A549 (cell line): ENCODE data around the gene MAGT1. TPM values are rescaled to one million over a fixed set of nuclear protein-coding genes. Genes with fewer than 3 reads are reported as not detected.
A peak's percentile ranks its signal among the peaks of the same experiment; 100 is the strongest.

Source experiments
- ATAC-seq, 2 experiments: fragments of 200-7000 bp in 1 of 2; fragments of >200 bp in 1 of 2; cut with Nextera tagmentation in 1 of 2; cut with Tn5 transposase in 1 of 2; 3 replicates each; pipeline versions ENCODE4 v1.8.0 to v1.9.1; 2018 to 2020; ENCODE audit warnings: mild to moderate bottlenecking in 1 of 2, moderate library complexity in 1 of 2
- CTCF ChIA-PET: fragments of 300-600 bp; sonication (Branson Sonifier 250); formaldehyde crosslinking; extraction: SDS; loops from one replicate; lab custom pipeline; 2021; ENCODE audit warnings: antibody characterized with exemption, inconsistent platforms; lab: Yijun Ruan, JAX
- POLR2A ChIA-PET: fragments of 350-600 bp; formaldehyde crosslinking; extraction: SDS; loops from one replicate; lab custom pipeline; 2021; ENCODE audit warnings: antibody characterized with exemption, inconsistent platforms; lab: Yijun Ruan, JAX
- DNase-seq, 2 experiments: peaks; one replicate each; pipeline versions ENCODE4 v3.0.0 to v3.0.0-alpha.2; 2011 to 2016; ENCODE audit warnings: low read depth in 1 of 2, low spot score in 1 of 2
- FAIRE-seq: peaks from 2 replicates; lab custom pipeline; 2011; peaks lifted over from hg19 to GRCh38; lab: Jason Lieb, UNC
- H3K27ac ChIP-seq, 2 experiments: fragments of >200 bp; sonication (Bioruptor Twin); formaldehyde crosslinking; 3 replicates each; pipeline ENCODE4 v1.5.1; 2016 to 2017
- H3K4me1 ChIP-seq: fragments of >200 bp; sonication (Bioruptor Twin); formaldehyde crosslinking; 3 replicates; pipeline ENCODE4 v1.6.1; 2016
- H3K4me2 ChIP-seq: fragments of >200 bp; sonication (Bioruptor Twin); formaldehyde crosslinking; 3 replicates; pipeline ENCODE4 v1.6.1; 2016
- H3K4me3 ChIP-seq: fragments of >200 bp; sonication (Bioruptor Twin); formaldehyde crosslinking; 3 replicates; pipeline ENCODE4 v1.5.1; 2016
- H3K9me3 ChIP-seq: fragments of >200 bp; sonication (Bioruptor Twin); formaldehyde crosslinking; 3 replicates; pipeline ENCODE4 v1.6.1; 2016
- BHLHE40 ChIP-seq: IDR thresholded peaks from 2 replicates; pipeline ENCODE4 v1.6.1; 2012; ENCODE audit warnings: low read depth, low read length, inconsistent platforms
- CBX2 ChIP-seq: fragments of 200-600 bp; sonication (generic); IDR thresholded peaks from 2 replicates; pipeline ENCODE4 v1.6.1; 2016; ENCODE audit warnings: low read depth, mild to moderate bottlenecking, borderline replicate concordance
- CBX8 ChIP-seq: fragments of 200-600 bp; sonication (generic); IDR thresholded peaks from 2 replicates; pipeline ENCODE4 v1.6.1; 2016
- EHMT2 ChIP-seq: fragments of 200-600 bp; sonication (generic); IDR thresholded peaks from 2 replicates; pipeline ENCODE4 v1.6.1; 2016; ENCODE audit warnings: antibody characterized with exemption, low read depth, mild to moderate bottlenecking, moderate library complexity
- ESRRA ChIP-seq: fragments of 150-350 bp; IDR thresholded peaks from 2 replicates; pipeline ENCODE4 v1.6.1; 2014; ENCODE audit warnings: mild to moderate bottlenecking, low read length, borderline replicate concordance
- FOXS1 ChIP-seq: fragments of 250-450 bp; sonication (Bioruptor Pico); IDR thresholded peaks from 2 replicates; pipeline ENCODE4 v1.5.0; 2020; ENCODE audit warnings: mild to moderate bottlenecking, moderate library complexity
- GATA3 ChIP-seq: IDR thresholded peaks from 2 replicates; pipeline ENCODE4 v1.6.1; 2012; ENCODE audit warnings: borderline replicate concordance
- HOXA7 ChIP-seq: fragments of 250-450 bp; sonication (Bioruptor Pico); IDR thresholded peaks from 2 replicates; pipeline ENCODE4 v1.5.0; 2020; ENCODE audit warnings: mild to moderate bottlenecking, moderate library complexity
- JUN ChIP-seq, 2 experiments: fragments of >200 bp; sonication (Bioruptor Twin); formaldehyde crosslinking; IDR thresholded peaks; 2 replicates in 1 of 2; 3 replicates in 1 of 2; pipeline ENCODE4 v1.6.1; 2016 to 2017
- JUNB ChIP-seq: fragments of >200 bp; sonication (Bioruptor Twin); formaldehyde crosslinking; IDR thresholded peaks from 2 replicates; pipeline ENCODE4 v1.6.1; 2016
- KDM5A ChIP-seq: fragments of 200-600 bp; sonication (generic); IDR thresholded peaks from 2 replicates; pipeline ENCODE4 v1.6.1; 2016; ENCODE audit warnings: antibody characterized with exemption, mild to moderate bottlenecking
- MAFK ChIP-seq: fragments of 450-650 bp; IDR thresholded peaks from 2 replicates; pipeline ENCODE4 v1.6.1; 2014; ENCODE audit not compliant: partially characterized antibody
- MYC ChIP-seq: IDR thresholded peaks from 2 replicates; pipeline ENCODE4 v1.6.1; 2012; ENCODE audit warnings: mild to moderate bottlenecking, inconsistent platforms, low read length, improper control_type of control experiment, borderline replicate concordance
- PBX3 ChIP-seq: IDR thresholded peaks from 2 replicates; pipeline ENCODE4 v1.6.1; 2012
- PHF8 ChIP-seq: fragments of 200-600 bp; sonication (generic); IDR thresholded peaks from 2 replicates; pipeline ENCODE4 v1.6.1; 2016; ENCODE audit warnings: low read depth, mild to moderate bottlenecking, antibody characterized with exemption, moderate library complexity, borderline replicate concordance
- POLR2A ChIP-seq: IDR thresholded peaks from 2 replicates; pipeline ENCODE4 v1.6.1; 2012; ENCODE audit warnings: mild to moderate bottlenecking, low read length
- RAD21 ChIP-seq, 2 experiments: fragments of >200 bp in 1 of 2; sonication (Bioruptor Twin) in 1 of 2; formaldehyde crosslinking in 1 of 2; IDR thresholded peaks in 1 of 2; conservative IDR thresholded peaks in 1 of 2; 2 replicates in 1 of 2; 3 replicates in 1 of 2; pipeline ENCODE4 v1.6.1; 2012 to 2018; ENCODE audit warnings: inconsistent platforms in 1 of 2
- RCOR1 ChIP-seq: fragments of 150-350 bp; IDR thresholded peaks from 2 replicates; pipeline ENCODE4 v1.6.1; 2014; ENCODE audit warnings: antibody characterized with exemption, low read length, low read depth
- REST ChIP-seq: fragments of 200-600 bp; sonication (generic); IDR thresholded peaks from 2 replicates; pipeline ENCODE4 v1.6.1; 2016; ENCODE audit warnings: antibody characterized with exemption, mild to moderate bottlenecking, moderate library complexity
- RFX5 ChIP-seq: fragments of 450-650 bp; IDR thresholded peaks from 2 replicates; pipeline ENCODE4 v1.7.1; 2014; ENCODE audit warnings: antibody characterized with exemption, mild to moderate bottlenecking, moderate library complexity
- SMC3 ChIP-seq: fragments of >200 bp; sonication (Bioruptor Twin); formaldehyde crosslinking; IDR thresholded peaks from 3 replicates; pipeline ENCODE4 v1.6.1; 2018; ENCODE audit warnings: inconsistent platforms
- SREBF2 ChIP-seq: fragments of 450-650 bp; IDR thresholded peaks from 2 replicates; pipeline ENCODE4 v1.6.1; 2014; ENCODE audit warnings: mild to moderate bottlenecking, moderate library complexity
- ZNF302 ChIP-seq: fragments of 250-450 bp; sonication (Bioruptor Pico); IDR thresholded peaks from 2 replicates; pipeline ENCODE4 v1.9.0; 2021; ENCODE audit warnings: inconsistent platforms, mild to moderate bottlenecking, moderate library complexity
- WGBS: methylation state at CpG from one replicate; pipeline ENCODE4 v1.1.6; 2017; ENCODE audit errors: missing lambda C conversion rate; 5-methylcytosine and 5-hydroxymethylcytosine counted together
- polyA plus RNA-seq, 4 experiments: library from polyadenylated mRNA; depleted of rRNA in 3 of 4; stranded (reverse); fragments of >200 nt; fragmentation: RNase III in 1 of 4; extraction: RNeasy Plus Mini Kit Qiagen cat#74134 plus additional on column Dnase treatment in 1 of 4; gene quantifications; 2 replicates in 3 of 4; 3 replicates in 1 of 4; pipeline ENCODE4 v1.2.3, GENCODE V29; 2011 to 2017
- TF ChIP-seq, protein P1 (sequence below): fragments of 450-650 bp; IDR thresholded peaks from 2 replicates; pipeline ENCODE4 v1.6.1; 2014; ENCODE audit warnings: antibody characterized with exemption
- TF ChIP-seq, protein P2 (sequence below): IDR thresholded peaks from 2 replicates; pipeline ENCODE4 v1.6.1; 2012
- TF ChIP-seq, protein P3 (sequence below): fragments of 250-450 bp; sonication (Bioruptor Pico); IDR thresholded peaks from 2 replicates; pipeline ENCODE4 v1.5.0; 2021; ENCODE audit warnings: mild to moderate bottlenecking, moderate library complexity, borderline replicate concordance

MAGT1 gene
- polyA plus RNA-seq, 2 of the 4 experiments (the other 2 are of a cell fraction): 44.3 to 86.4 TPM

- FAIRE-seq: peak; percentile 59
- CTCF ChIA-PET: no interaction called here
Observed at GRCh38 chrX:77785486-77786364, 109.5 kb downstream of the MAGT1 start, which contains the start of gene ATRX. TSS of gene ATRX (minus strand) at chrX:77786216. CDS start at chrX:77786001, 215 bp downstream.

DNA sequence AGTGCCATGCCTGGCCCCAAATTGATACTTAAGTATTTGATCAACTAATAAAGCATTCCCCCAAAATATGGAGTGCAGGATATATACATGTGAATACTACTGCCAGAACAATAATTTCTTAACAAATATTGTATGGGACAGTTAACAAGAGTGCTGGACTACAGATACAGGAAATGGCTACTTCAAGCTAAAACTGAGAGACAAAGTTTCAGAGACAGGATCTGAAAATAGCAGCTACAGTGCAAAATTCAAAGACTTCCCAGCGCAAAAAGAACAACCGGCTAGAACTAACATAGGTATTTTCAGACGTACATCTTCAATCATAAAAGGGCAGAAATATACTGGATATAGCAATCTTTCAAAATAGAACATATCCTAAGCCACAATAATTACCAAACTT is 115.5 kb downstream of the MAGT1 start:
- Histone ChIP-seq H3K4me1 (peaks cover 11% of the 10 kb centered on the region), H3K4me3 (no peak overlapping the region), H3K4me2 (no peak overlapping the region), H3K27ac (no peak overlapping the region), H3K9me3 (no peaks in the 10 kb centered on the region)
- 77% methylated on average over 3 of the region's 3 CpGs for WGBS
- POLR2A ChIA-PET: no interaction called here
- FAIRE-seq (no peak), ATAC-seq (no peak), DNase-seq (no peak)
- TF ChIP-seq BHLHE40 (no peak), HOXA7 (CRISPR knock-in tag) (no peak), FOXS1 (CRISPR knock-in tag) (no peak), MYC (no peak), RFX5 (no peak), RAD21 (conservative IDR thresholded peaks at IDR 0.05 in 1 of 2, IDR thresholded peaks at IDR 0.05 in 1 of 2) (no peak), KDM5A (no peak), EHMT2 (no peak)
- TF ChIP-seq, protein P1, sequence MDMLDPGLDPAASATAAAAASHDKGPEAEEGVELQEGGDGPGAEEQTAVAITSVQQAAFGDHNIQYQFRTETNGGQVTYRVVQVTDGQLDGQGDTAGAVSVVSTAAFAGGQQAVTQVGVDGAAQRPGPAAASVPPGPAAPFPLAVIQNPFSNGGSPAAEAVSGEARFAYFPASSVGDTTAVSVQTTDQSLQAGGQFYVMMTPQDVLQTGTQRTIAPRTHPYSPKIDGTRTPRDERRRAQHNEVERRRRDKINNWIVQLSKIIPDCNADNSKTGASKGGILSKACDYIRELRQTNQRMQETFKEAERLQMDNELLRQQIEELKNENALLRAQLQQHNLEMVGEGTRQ: no peak
- CTCF ChIA-PET: no interaction called here

More at GRCh38 chrX:77785486-77786364, 109.5 kb downstream of the MAGT1 start, which contains the start of gene ATRX:
- DNase-seq: peak; percentile 87
- no peaks in the 10 kb centered on the region for H3K9me3 ChIP-seq
- TF ChIP-seq MYC (no peak), KDM5A (peak; percentile 41; the same call in 1 of the 2 replicates), RFX5 (peak; percentile 95), JUN (IDR thresholded peaks at IDR 0.05) (peak; percentile 47 to 60; a peak in 3 of 5 replicates), PHF8 (peak; percentile 90), POLR2A (peak; percentile 81), PBX3 (no peak)
- TF ChIP-seq, protein P2, sequence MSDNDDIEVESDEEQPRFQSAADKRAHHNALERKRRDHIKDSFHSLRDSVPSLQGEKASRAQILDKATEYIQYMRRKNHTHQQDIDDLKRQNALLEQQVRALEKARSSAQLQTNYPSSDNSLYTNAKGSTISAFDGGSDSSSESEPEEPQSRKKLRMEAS: peak; percentile 64
- TF ChIP-seq, protein P3, sequence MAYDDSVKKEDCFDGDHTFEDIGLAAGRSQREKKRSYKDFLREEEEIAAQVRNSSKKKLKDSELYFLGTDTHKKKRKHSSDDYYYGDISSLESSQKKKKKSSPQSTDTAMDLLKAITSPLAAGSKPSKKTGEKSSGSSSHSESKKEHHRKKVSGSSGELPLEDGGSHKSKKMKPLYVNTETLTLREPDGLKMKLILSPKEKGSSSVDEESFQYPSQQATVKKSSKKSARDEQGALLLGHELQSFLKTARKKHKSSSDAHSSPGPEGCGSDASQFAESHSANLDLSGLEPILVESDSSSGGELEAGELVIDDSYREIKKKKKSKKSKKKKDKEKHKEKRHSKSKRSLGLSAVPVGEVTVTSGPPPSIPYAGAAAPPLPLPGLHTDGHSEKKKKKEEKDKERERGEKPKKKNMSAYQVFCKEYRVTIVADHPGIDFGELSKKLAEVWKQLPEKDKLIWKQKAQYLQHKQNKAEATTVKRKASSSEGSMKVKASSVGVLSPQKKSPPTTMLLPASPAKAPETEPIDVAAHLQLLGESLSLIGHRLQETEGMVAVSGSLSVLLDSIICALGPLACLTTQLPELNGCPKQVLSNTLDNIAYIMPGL (CRISPR knock-in tag): 0 out of 2 replicates have a peak, but pooled peaks have one; percentile 30
- TF ChIP-seq, all 56 proteins: peak for 7
- 1% methylated on average over 21 of the region's 61 CpGs for WGBS
- Histone ChIP-seq H3K4me3 (peak within 1 kb of the TSS; percentile 88), H3K27ac (peak within 1 kb of the TSS; percentile 99 to 100), H3K4me2 (peak within 1 kb of the TSS; percentile 95), H3K4me1 (peaks cover 24% of the 10 kb centered on the region)
- POLR2A ChIA-PET: no interaction called here
- peak; percentile 97 for ATAC-seq

DNA sequence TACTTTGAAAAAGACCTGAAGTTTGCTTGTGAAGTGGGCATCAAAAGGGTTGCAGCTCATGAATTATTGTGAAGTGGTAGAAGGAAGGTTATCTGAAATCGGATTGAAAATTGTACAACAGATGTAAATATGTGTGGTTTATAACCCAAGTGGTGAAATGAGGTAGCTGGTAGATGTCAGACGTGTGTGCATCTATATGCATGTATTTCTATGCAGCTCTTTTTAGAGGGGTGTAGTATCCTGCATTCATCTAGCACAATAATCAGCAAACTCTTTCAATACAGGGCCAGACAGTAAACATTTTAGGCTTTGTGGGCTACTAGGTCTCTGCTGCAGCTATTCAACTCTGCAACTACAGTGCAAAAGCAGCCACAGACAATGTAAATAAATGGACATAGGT is 118.6 kb downstream of the MAGT1 start:
- Histone ChIP-seq H3K9me3 (no peaks in the 10 kb centered on the region), H3K4me2 (no peak overlapping the region), H3K27ac (no peak overlapping the region), H3K4me3 (no peak overlapping the region), H3K4me1 (no peaks in the 10 kb centered on the region)
- ATAC-seq (no peak), DNase-seq (no peak), FAIRE-seq (no peak)
- TF ChIP-seq MAFK (no peak), SMC3 (no peak), CBX2 (no peak), REST (no peak), ZNF302 (CRISPR knock-in tag) (no peak), JUNB (no peak), GATA3 (no peak), ESRRA (no peak), RCOR1 (no peak), CBX8 (no peak), SREBF2 (no peak), POLR2A (no peak)
- CTCF ChIA-PET: interaction anchor here (0.6 kb wide), 1 partner anchor 18 kb away, joined by 3 read pairs; no protein-coding TSS in a partner anchor
- POLR2A ChIA-PET: no interaction called here
- WGBS: 61% methylated on average over 2 of the region's 2 CpGs
